ENCODE data around the gene FBXL3.

Gene FBXL3, protein sequence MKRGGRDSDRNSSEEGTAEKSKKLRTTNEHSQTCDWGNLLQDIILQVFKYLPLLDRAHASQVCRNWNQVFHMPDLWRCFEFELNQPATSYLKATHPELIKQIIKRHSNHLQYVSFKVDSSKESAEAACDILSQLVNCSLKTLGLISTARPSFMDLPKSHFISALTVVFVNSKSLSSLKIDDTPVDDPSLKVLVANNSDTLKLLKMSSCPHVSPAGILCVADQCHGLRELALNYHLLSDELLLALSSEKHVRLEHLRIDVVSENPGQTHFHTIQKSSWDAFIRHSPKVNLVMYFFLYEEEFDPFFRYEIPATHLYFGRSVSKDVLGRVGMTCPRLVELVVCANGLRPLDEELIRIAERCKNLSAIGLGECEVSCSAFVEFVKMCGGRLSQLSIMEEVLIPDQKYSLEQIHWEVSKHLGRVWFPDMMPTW
- 150 reads per million, percentile 89 among the genes with 10 or more reads in this experiment for total RNA-seq

GRCh38 chr13:77026861-77027621 is at the start of gene FBXL3:
TSS of gene FBXL3 (minus strand) at chr13:77027159. CDS start at chr13:77021860, 5,299 bp downstream.
- peak; percentile 74 for DNase-seq

- no peak for DNase-seq
Measured at GRCh38 chr13:77067519-77067918, 40.6 kb upstream of the FBXL3 start.

DNA sequence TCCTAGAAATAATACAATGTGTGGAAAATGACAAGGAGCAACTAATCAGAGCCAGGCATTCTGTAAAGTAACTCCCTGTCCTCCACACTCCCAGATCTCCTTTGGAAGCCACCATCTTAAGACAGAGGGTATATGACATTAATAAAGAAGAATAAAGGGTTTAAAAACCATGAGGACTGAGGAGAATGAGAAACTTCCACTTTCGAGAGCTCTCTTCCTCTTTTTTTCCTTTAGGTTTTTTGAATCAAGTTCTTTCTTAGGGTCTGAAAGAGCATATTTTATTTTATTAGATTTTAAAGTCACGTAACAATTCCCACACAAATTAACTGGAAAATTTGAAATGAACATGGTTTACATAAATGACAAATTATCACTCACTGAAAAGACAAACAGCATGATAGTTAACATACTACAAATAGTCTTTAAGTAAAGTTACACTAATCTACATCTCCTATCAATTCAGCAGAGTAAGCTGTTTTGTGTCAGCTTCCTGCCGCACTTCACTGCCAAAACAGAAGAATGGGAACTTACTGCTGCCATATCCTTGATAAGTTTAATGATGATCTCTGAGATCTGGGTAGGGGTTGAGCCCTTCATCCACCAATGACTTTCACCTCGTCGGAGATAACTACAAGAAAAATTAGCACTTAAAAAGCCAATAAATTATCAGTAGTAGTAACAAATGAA is 38.6 kb upstream of the FBXL3 start:
- no peak for DNase-seq

DNA sequence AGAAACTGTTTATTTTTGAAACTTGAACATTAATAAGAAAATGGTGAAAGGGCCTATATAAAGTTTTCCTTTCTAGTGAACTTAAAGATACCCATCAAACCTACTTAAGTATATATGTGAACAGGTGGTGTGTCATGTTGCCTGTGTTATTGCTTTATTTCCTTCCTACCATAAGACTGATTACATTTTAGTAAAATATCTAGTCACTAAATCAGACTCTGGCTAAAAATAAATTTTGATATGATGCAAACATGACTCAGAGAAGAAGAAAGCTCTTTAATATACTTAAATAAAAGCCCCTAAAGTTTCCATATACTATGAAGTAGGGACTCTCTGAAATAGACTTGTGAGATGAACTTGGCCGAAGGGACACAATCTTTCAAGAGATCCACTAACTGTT is 35.1 kb upstream of the FBXL3 start:
- DNase-seq = no peak

GRCh38 chr13:77061362-77061761 is 34.4 kb upstream of the FBXL3 start:
- no peak for DNase-seq

- no peak for DNase-seq
Measured at GRCh38 chr13:77056886-77057285, 29.9 kb upstream of the FBXL3 start.

GRCh38 chr13:77056382-77056781 is 29.4 kb upstream of the FBXL3 start:
- no peak for DNase-seq

GRCh38 chr13:77055158-77055557 is 28.2 kb upstream of the FBXL3 start:
- no peak for DNase-seq

GRCh38 chr13:77053192-77053591 is 26.2 kb upstream of the FBXL3 start:
- no peak for DNase-seq

- DNase-seq = no peak
Measured at GRCh38 chr13:77048681-77049080, 21.7 kb upstream of the FBXL3 start.

DNA sequence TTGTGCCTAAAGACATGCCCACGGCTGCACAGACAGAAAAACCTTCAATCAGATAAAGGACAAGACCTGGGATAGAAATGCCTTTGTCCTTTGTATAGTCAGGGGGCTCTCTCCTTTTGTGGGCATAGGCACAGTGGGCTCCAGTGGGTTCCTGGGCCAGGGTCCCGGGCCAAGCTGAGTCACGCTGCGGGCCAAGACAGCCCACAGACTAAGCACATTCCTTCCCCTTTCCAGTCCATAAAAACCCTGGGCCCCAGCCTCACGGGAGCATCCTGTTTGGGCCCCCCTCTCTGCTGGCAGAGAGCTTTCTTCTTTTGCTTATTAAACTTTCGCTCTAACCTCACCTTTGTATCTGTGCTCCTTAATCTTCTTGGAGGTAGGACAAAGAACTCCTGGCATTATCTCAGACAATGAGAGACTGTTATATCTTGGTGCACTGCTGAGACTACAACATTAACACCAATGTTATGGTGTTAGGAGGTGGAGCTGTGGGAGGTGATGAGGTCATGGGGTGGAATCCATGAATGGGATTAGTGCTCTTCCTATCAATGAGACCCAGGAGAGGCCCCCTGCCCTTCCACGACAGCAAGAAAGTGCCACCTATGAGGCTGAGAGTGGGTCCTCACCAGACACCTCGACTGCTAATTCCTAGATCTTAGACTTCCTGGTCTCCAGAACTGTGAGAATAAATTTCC is 20.8 kb upstream of the FBXL3 start:
- no peak for DNase-seq

GRCh38 chr13:77042566-77043177 is 15.7 kb upstream of the FBXL3 start:
- DNase-seq = no peak

GRCh38 chr13:77040835-77041234 is 13.9 kb upstream of the FBXL3 start:
- no peak for DNase-seq

GRCh38 chr13:77040076-77040475 is 13.1 kb upstream of the FBXL3 start:
- DNase-seq = no peak

- no peak for DNase-seq
Measured at GRCh38 chr13:77038907-77039480, 12.0 kb upstream of the FBXL3 start.

DNA sequence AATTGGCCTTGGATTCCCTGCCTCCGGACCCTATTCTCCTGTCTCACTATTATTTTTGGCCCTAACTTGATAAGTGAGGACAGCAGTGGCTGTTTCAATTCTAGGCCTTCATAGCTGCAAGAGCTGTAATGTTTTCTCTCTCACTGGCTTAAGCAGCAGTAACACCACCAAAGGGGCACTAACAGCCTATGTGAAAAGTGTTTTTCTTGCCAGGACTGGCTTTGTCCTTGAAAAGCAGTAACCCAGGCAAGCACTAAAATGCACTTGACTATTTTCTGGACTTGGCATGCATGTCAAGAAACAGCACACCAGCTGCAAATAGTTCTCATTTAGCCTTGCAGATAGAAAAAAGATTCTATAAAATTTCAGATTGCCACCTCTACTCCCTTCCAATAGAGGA is 9.3 kb upstream of the FBXL3 start:
- no peak for DNase-seq

DNA sequence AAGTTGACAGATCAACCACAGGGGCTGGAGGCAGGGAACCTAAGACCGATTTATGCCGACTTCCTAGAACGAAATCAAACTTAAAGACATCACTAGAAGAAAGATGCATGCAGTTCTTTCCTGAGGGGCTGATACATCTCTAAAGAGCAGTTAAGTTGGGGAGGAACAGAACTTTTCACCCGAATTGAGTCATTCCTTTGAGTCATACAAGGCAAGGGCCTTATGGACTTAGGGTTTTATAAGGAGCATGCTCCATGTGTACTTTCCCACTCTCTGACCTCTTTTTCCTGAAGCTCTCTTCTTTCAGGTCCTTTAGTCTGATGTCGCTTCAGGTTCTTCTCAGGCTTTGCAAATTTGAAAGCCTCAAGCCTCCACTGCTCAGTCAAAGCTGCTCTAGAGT is 7.9 kb upstream of the FBXL3 start:
- no peak for DNase-seq

DNA sequence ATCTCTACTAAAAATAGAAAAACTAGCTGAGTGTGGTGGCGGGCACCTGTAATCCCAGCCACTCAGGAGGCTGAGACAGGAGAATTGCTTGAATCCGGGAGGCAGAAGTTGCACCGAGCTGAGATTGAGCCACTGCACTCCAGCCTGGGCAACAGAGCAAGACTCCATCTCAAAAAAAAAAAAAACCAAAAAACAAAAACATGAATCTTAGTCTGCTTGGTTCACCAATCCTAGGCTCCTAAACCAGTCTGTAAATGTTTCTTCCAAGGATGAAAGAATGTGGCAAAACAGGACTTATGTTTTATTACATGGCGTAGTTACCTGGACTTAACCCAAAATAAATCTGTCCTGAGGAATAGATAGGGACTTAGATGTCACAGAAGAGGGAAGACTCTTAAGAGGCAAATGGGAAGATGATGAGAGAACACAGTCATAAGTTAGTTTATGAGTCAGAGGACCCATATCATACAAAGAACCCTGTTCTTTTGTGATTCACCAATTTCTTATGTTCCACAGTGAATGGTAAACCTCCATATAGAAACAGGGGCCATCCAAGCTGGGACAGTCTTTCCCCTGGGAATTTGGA is 6.9 kb upstream of the FBXL3 start:
- DNase-seq = no peak

GRCh38 chr13:77031656-77032243 is 4.8 kb upstream of the FBXL3 start:
- no peak for DNase-seq

DNA sequence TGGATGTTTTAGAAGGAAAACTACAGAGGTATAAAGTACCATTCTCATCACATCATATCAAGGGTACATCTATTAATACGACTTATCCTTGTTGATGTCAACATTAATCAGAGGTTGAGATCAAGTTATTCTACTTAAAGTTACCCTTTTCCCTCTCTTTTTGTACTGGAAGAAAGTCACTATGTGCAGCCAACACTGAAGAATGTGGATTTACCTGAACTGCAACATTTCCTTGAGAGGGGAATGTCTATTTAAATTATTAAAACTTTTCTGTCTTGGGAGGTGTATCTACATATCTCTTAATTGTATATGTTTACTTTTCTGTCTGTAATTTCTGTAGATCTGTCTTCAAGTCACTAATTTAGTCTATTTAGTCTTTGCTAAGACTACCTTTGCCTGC is 2.5 kb upstream of the FBXL3 start:
- no peak for DNase-seq

DNA sequence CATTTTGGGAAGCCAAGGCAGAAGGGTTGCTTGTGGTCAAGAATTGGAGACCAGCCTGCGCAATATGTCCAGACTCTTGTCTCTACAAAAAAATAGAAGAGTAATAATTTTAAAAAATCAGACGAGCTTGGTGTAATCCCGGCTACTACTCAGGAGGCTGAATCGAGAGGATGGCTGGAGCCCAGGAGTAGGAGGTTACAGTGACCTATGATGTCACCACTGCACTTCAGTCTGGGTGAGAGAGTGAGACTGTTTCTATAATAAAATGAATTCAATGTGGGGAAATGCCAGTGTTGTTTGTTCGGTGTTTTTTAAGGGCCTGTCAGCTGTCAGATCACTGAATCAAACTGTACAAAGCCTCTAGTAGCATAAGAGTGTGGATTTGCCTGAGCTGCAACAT is 1.2 kb upstream of the FBXL3 start:
- no peak for DNase-seq
